ENCODE data around the gene PHACTR1.
"Not testable (repeated sequence)": the region's sequence is repeated elsewhere in the genome, so short reads cannot be mapped to it uniquely, and the experiment has no call there.

Gene PHACTR1

GRCh38 chr6:12760911-12761310 is 44.3 kb downstream of the PHACTR1 start:
- no peak for DNase-seq (ENCODE audit: insufficient read length, low spot score)
- TF ChIP-seq TAF1 (IDR thresholded peaks at IDR 0.05; ENCODE audit: low read depth, low read length), result no peak
- no peak for TF ChIP-seq POLR2AphosphoS5 (IDR thresholded peaks at IDR 0.05; ENCODE audit: low read depth, low read length)
- TF ChIP-seq PAX5 (IDR thresholded peaks at IDR 0.05; ENCODE audit: insufficient read depth, low read length, severe bottlenecking), result no peak
- no peak for TF ChIP-seq POLR2A (IDR thresholded peaks at IDR 0.05; ENCODE audit: low read depth, low read length)
- no peak for TF ChIP-seq SPI1 (IDR thresholded peaks at IDR 0.05; ENCODE audit: low read depth, low read length)
- TF ChIP-seq POU2F2 (IDR thresholded peaks at IDR 0.05; ENCODE audit: low read depth, low read length), result no peak
- no peak for FAIRE-seq

- no peak for FAIRE-seq
- no peak for DNase-seq (ENCODE audit: insufficient read length, low spot score)
- no peak for TF ChIP-seq SPI1 (IDR thresholded peaks at IDR 0.05; ENCODE audit: low read depth, low read length)
- TF ChIP-seq POLR2A (IDR thresholded peaks at IDR 0.05; ENCODE audit: low read depth, low read length), result no peak
- no peak for TF ChIP-seq TAF1 (IDR thresholded peaks at IDR 0.05; ENCODE audit: low read depth, low read length)
- TF ChIP-seq POU2F2 (IDR thresholded peaks at IDR 0.05; ENCODE audit: low read depth, low read length), result no peak
Observed at GRCh38 chr6:12761376-12762115, 45.0 kb downstream of the PHACTR1 start.

DNA sequence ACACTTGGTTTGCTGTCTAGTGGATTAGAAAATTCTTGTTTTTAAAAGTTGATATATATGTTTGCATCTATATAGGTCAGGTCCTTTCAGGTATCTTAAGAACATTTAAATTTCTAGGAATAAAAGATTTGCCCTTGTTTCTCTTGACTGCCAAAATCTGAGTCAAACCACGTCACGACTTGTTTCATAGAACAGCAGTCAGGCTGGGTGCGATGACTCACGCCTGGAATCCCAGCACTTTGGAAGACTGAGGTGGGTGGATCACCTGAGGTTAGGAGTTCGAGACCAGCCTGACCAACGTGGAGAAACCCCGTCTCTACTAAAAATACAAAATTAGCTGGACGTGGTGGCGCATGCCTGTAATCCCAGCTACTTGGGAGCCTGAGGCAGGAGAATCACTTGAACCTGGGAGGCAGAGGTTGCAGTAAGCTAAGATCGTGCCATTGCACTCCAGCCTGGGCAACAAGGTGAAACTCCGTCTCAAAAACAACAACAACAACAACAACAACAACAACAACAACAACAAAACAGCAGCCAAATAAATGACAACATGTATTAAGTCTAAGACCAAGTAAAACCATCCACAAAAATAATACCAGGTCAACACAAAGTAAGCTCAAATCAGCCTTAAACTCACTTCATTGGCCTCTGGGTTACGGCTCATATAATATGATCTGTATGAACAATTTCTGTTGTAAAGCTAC is 46.3 kb downstream of the PHACTR1 start:
- not testable (repeated sequence) for FAIRE-seq; DNase-seq (ENCODE audit: insufficient read length, low spot score)

- no peak for FAIRE-seq
- TF ChIP-seq POLR2A (IDR thresholded peaks at IDR 0.05; ENCODE audit: low read depth, low read length), result no peak
- no peak for TF ChIP-seq SPI1 (IDR thresholded peaks at IDR 0.05; ENCODE audit: low read depth, low read length)
- TF ChIP-seq POU2F2 (IDR thresholded peaks at IDR 0.05; ENCODE audit: low read depth, low read length), result no peak
- no peak for TF ChIP-seq TAF1 (IDR thresholded peaks at IDR 0.05; ENCODE audit: low read depth, low read length)
- no peak for TF ChIP-seq POLR2AphosphoS5 (IDR thresholded peaks at IDR 0.05; ENCODE audit: low read depth, low read length)
- no peak for TF ChIP-seq PAX5 (IDR thresholded peaks at IDR 0.05; ENCODE audit: insufficient read depth, low read length, severe bottlenecking)
- DNase-seq (ENCODE audit: insufficient read length, low spot score), result no peak
Observed at GRCh38 chr6:12766365-12766764, 49.8 kb downstream of the PHACTR1 start.

GRCh38 chr6:12767016-12767415 is 50.4 kb downstream of the PHACTR1 start:
- DNase-seq (ENCODE audit: insufficient read length, low spot score) (no peak), FAIRE-seq (no peak)
- TF ChIP-seq SPI1 (IDR thresholded peaks at IDR 0.05; ENCODE audit: low read depth, low read length), result no peak
- TF ChIP-seq TAF1 (IDR thresholded peaks at IDR 0.05; ENCODE audit: low read depth, low read length), result no peak
- TF ChIP-seq POLR2A (IDR thresholded peaks at IDR 0.05; ENCODE audit: low read depth, low read length), result no peak
- no peak for TF ChIP-seq PAX5 (IDR thresholded peaks at IDR 0.05; ENCODE audit: insufficient read depth, low read length, severe bottlenecking)
- no peak for TF ChIP-seq POLR2AphosphoS5 (IDR thresholded peaks at IDR 0.05; ENCODE audit: low read depth, low read length)
- no peak for TF ChIP-seq POU2F2 (IDR thresholded peaks at IDR 0.05; ENCODE audit: low read depth, low read length)

GRCh38 chr6:12769556-12770256 is 53.1 kb downstream of the PHACTR1 start:
- DNase-seq (ENCODE audit: insufficient read length, low spot score) (no peak), FAIRE-seq (no peak)
- no peak for TF ChIP-seq POLR2A (IDR thresholded peaks at IDR 0.05; ENCODE audit: low read depth, low read length)
- no peak for TF ChIP-seq PAX5 (IDR thresholded peaks at IDR 0.05; ENCODE audit: insufficient read depth, low read length, severe bottlenecking)
- no peak for TF ChIP-seq SPI1 (IDR thresholded peaks at IDR 0.05; ENCODE audit: low read depth, low read length)
- TF ChIP-seq TAF1 (IDR thresholded peaks at IDR 0.05; ENCODE audit: low read depth, low read length), result no peak

- no peak for TF ChIP-seq PAX5 (IDR thresholded peaks at IDR 0.05; ENCODE audit: insufficient read depth, low read length, severe bottlenecking)
- no peak for TF ChIP-seq POU2F2 (IDR thresholded peaks at IDR 0.05; ENCODE audit: low read depth, low read length)
- TF ChIP-seq TAF1 (IDR thresholded peaks at IDR 0.05; ENCODE audit: low read depth, low read length), result no peak
- no peak for TF ChIP-seq SPI1 (IDR thresholded peaks at IDR 0.05; ENCODE audit: low read depth, low read length)
- TF ChIP-seq POLR2A (IDR thresholded peaks at IDR 0.05; ENCODE audit: low read depth, low read length), result no peak
- TF ChIP-seq POLR2AphosphoS5 (IDR thresholded peaks at IDR 0.05; ENCODE audit: low read depth, low read length), result no peak
- DNase-seq (ENCODE audit: insufficient read length, low spot score) (no peak), FAIRE-seq (no peak)
Observed at GRCh38 chr6:12772416-12772815, 55.8 kb downstream of the PHACTR1 start.

DNA sequence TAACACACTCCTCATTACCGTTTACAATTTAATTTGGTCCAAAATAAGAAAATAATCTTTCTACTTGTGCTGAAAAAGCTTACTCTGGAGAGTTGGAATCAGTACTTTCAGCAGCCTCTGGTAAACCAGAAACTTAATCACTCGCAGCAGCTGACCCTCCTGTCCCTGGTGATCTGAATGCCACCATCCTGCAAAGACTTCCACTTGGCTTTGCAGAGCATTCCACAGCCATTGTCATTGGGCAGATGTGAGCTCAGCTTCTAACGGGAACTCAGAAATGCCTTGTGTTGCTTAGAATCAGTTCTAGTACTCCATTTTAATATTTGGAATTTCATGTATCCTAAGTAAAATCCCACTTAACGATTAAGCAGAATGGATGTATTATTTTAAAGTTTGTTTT is 59.7 kb downstream of the PHACTR1 start:
- DNase-seq (ENCODE audit: insufficient read length, low spot score), result no peak
- FAIRE-seq, result no peak

GRCh38 chr6:12779772-12780171 is 63.2 kb downstream of the PHACTR1 start:
- no peak for DNase-seq (ENCODE audit: insufficient read length, low spot score)
- FAIRE-seq, result no peak
- TF ChIP-seq POLR2A (IDR thresholded peaks at IDR 0.05; ENCODE audit: low read depth, low read length) (no peak), POU2F2 (IDR thresholded peaks at IDR 0.05; ENCODE audit: low read depth, low read length) (no peak), TAF1 (IDR thresholded peaks at IDR 0.05; ENCODE audit: low read depth, low read length) (no peak), POLR2AphosphoS5 (IDR thresholded peaks at IDR 0.05; ENCODE audit: low read depth, low read length) (no peak), SPI1 (IDR thresholded peaks at IDR 0.05; ENCODE audit: low read depth, low read length) (no peak), PAX5 (IDR thresholded peaks at IDR 0.05; ENCODE audit: insufficient read depth, low read length, severe bottlenecking) (no peak)

More for the DNA sequence above, 59.7 kb downstream of the PHACTR1 start:
- TF ChIP-seq POU2F2 (IDR thresholded peaks at IDR 0.05; ENCODE audit: low read depth, low read length), result no peak
- no peak for TF ChIP-seq TAF1 (IDR thresholded peaks at IDR 0.05; ENCODE audit: low read depth, low read length)
- TF ChIP-seq POLR2AphosphoS5 (IDR thresholded peaks at IDR 0.05; ENCODE audit: low read depth, low read length), result no peak
- no peak for TF ChIP-seq POLR2A (IDR thresholded peaks at IDR 0.05; ENCODE audit: low read depth, low read length)
- TF ChIP-seq PAX5 (IDR thresholded peaks at IDR 0.05; ENCODE audit: insufficient read depth, low read length, severe bottlenecking), result no peak
- no peak for TF ChIP-seq SPI1 (IDR thresholded peaks at IDR 0.05; ENCODE audit: low read depth, low read length)

Measured in GM12891 (cell line).